PC-9 (cell line): ENCODE measurements around the gene PAN3.

ENCODE experiments used
- EZH2 ChIP-seq: fragments of 200-600 bp; sonication (generic); IDR thresholded peaks from 2 replicates; pipeline ENCODE4 v1.8.0; 2017; ENCODE audit warnings: antibody characterized with exemption, low read depth
- TF ChIP-seq, protein P1 (sequence below): fragments of 200-600 bp; sonication (generic); conservative IDR thresholded peaks from 2 replicates; pipeline ENCODE4 v1.6.1; 2017; ENCODE audit warnings: mixed run types, antibody characterized with exemption, mild to moderate bottlenecking, moderate library complexity

DNA sequence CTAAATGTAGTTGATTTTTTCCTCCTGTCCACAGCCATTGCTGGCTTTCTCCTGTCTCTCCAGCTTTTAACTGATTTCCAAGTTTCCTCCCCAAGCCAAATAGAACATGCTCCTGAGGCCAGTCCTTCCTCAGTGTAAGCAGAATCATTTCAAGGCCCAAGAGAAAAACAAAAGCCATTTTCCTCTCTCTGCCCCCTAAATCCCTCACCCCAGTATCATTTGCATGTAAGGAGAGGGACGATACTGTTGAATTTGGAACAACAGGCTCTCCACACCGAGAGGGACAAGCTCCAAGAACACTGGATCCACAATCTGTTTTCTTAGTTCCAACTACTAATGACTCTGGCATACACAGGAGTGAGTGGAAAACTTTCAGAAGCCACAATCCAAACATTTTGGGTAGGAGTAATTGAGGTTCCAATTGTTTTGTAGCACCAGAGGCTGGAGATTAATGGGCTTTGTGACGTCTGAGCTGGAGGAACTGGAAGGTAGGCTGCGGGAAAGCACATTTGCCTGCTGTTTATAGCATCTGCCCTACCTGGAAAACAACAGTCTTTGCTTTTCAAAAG is 199.7 kb downstream of the PAN3 start:
- TF ChIP-seq EZH2 = no peak
- TF ChIP-seq, protein P1, sequence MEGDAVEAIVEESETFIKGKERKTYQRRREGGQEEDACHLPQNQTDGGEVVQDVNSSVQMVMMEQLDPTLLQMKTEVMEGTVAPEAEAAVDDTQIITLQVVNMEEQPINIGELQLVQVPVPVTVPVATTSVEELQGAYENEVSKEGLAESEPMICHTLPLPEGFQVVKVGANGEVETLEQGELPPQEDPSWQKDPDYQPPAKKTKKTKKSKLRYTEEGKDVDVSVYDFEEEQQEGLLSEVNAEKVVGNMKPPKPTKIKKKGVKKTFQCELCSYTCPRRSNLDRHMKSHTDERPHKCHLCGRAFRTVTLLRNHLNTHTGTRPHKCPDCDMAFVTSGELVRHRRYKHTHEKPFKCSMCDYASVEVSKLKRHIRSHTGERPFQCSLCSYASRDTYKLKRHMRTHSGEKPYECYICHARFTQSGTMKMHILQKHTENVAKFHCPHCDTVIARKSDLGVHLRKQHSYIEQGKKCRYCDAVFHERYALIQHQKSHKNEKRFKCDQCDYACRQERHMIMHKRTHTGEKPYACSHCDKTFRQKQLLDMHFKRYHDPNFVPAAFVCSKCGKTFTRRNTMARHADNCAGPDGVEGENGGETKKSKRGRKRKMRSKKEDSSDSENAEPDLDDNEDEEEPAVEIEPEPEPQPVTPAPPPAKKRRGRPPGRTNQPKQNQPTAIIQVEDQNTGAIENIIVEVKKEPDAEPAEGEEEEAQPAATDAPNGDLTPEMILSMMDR = no peak
